GM23248 (cell line): ENCODE results near the gene ZBTB49. TPM values are rescaled to one million over a fixed set of nuclear protein-coding genes. Genes with fewer than 3 reads are reported as not detected.

Experiments used
- DNase-seq: peaks from one replicate; pipeline ENCODE4 v3.0.0-alpha.2; 2015
- H2AFZ ChIP-seq: fragments of 200-600 bp; sonication (generic); 2 replicates; pipeline ENCODE4 v1.6.1; 2016; ENCODE audit warnings: antibody characterized with exemption
- H3F3A ChIP-seq: fragments of 200-600 bp; sonication (generic); 2 replicates; pipeline ENCODE4 v1.6.1; 2016; ENCODE audit warnings: mild to moderate bottlenecking, antibody characterized with exemption, mixed run types; ENCODE audit not compliant: insufficient read depth
- H3K27ac ChIP-seq: fragments of 200-600 bp; sonication (generic); 2 replicates; pipeline ENCODE4 v1.5.1; 2016; ENCODE audit warnings: mild to moderate bottlenecking
- H3K27me3 ChIP-seq: fragments of 200-600 bp; sonication (generic); replicated peaks from 2 replicates; pipeline ENCODE4 v1.6.1; 2016; ENCODE audit warnings: mild to moderate bottlenecking; ENCODE audit not compliant: insufficient read depth
- H3K36me3 ChIP-seq: fragments of 200-600 bp; sonication (generic); 2 replicates; pipeline ENCODE4 v1.6.1; 2016; ENCODE audit warnings: low read depth, mild to moderate bottlenecking
- H3K4me1 ChIP-seq: fragments of 200-600 bp; sonication (generic); 2 replicates; pipeline ENCODE4 v1.6.1; 2016; ENCODE audit warnings: mild to moderate bottlenecking; ENCODE audit not compliant: insufficient read depth
- H3K4me2 ChIP-seq: fragments of 200-600 bp; sonication (generic); one replicate; pipeline ENCODE4 v1.6.1; 2016; ENCODE audit warnings: mild to moderate bottlenecking; ENCODE audit not compliant: unreplicated experiment
- H3K4me3 ChIP-seq: fragments of 200-600 bp; sonication (generic); 2 replicates; pipeline ENCODE4 v1.5.1; 2016; ENCODE audit warnings: mild to moderate bottlenecking
- H3K79me2 ChIP-seq: fragments of 200-600 bp; sonication (generic); 2 replicates; pipeline ENCODE4 v1.6.1; 2016; ENCODE audit warnings: mild to moderate bottlenecking; ENCODE audit not compliant: insufficient read depth
- H3K9ac ChIP-seq: fragments of 200-600 bp; sonication (generic); 2 replicates; pipeline ENCODE4 v1.6.1; 2016; ENCODE audit warnings: mild to moderate bottlenecking
- H3K9me2 ChIP-seq: fragments of 200-600 bp; sonication (generic); 2 replicates; pipeline ENCODE4 v1.6.1; 2016; ENCODE audit warnings: mixed run types, mild to moderate bottlenecking, moderate library complexity; ENCODE audit not compliant: insufficient read depth
- H3K9me3 ChIP-seq: fragments of 200-600 bp; sonication (generic); one replicate; pipeline ENCODE4 v1.6.1; 2017; ENCODE audit warnings: low read depth
- H4K20me1 ChIP-seq: fragments of 200-600 bp; sonication (generic); 2 replicates; pipeline ENCODE4 v1.6.0; 2016; ENCODE audit not compliant: insufficient read depth
- EZH2 ChIP-seq: fragments of 200-600 bp; sonication (generic); IDR thresholded peaks from 2 replicates; pipeline ENCODE4 v1.6.1; 2018; ENCODE audit warnings: antibody characterized with exemption, mild to moderate bottlenecking; ENCODE audit not compliant: insufficient read depth, poor library complexity, severe bottlenecking
- EZH2phosphoT487 ChIP-seq: fragments of 200-600 bp; sonication (generic); IDR thresholded peaks from 2 replicates; pipeline ENCODE4 v1.6.1; 2018; ENCODE audit warnings: antibody characterized with exemption, moderate library complexity, mild to moderate bottlenecking, low read depth; ENCODE audit not compliant: insufficient read depth
- WGBS, 2 experiments: methylation state at CpG; one replicate each; pipeline ENCODE4 v1.1.6; 2015 to 2017; ENCODE audit warnings: low lambda C conversion rate in 2 of 2, low coverage in 1 of 2; ENCODE audit errors: missing lambda C conversion rate in 2 of 2; 5-methylcytosine and 5-hydroxymethylcytosine counted together
- in situ Hi-C: fragments of 300-500 bp; cut with MboI; formaldehyde crosslinking; loops from 2 replicates; pipeline ENCODE4 v1.15.0; 2020
- polyA plus RNA-seq: library from polyadenylated mRNA; unstranded; fragments of >200 nt; fragmentation: Nextera tagmentation; extraction: Ambion mirVana; gene quantifications from 2 replicates; pipeline ENCODE4 v1.2.1, GENCODE V29; 2016
- total RNA-seq: library from RNA; depleted of rRNA; stranded (reverse); fragments of >200 nt; shearing (Covaris generic); gene quantifications from 2 replicates; pipeline ENCODE4 v1.2.3, GENCODE V29; 2014; rRNA removed

Gene ZBTB49
- total and polyA plus RNA-seq, 2 experiments from 2014 or later, result 1.9 to 2.9 TPM

DNA sequence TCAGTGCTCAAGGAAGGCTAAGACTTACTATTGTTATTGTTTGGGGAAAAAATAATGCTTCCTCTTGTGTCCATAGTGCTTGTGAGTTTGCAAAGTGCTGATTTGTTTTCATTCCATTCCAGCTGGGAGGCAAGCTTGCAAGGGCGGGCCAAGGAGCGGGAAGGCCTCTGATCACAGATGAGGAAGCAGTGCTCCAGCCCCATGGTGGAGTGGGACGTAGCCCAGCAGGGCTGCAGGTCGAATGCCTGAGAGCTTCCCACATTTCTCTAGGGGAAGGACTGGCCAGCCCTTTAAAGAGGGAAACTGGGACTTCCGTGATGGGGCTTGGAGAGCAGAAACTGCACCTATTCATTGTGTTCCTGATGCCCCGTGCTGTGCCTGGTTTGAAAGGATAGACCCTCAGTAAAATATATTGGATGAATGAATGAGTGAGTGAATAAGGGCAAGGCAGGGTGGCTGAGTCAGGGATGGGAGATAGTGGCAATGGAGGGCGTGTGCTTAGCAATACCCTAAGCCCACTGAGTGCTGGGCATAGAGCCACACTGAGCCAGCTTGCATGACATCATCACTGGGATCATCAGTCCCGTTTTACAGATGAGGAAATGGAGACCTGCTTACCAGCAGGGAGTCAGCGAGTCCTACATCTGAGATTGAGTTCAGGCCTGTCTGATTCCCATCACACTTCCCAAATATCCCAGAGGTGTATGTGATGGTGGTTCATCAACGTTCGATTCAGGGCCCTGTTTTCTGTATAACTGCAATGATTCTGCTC is 78.9 kb downstream of the ZBTB49 start:
- in situ Hi-C loops, result no loop called here
- Histone ChIP-seq H3K4me3 (no peak overlapping the region), H3K9ac (no peak overlapping the region), H3K79me2 (no peaks in the 10 kb centered on the region), H3K27me3 (peaks cover 36% of the 10 kb centered on the region), H3F3A (no peaks in the 10 kb centered on the region), H3K36me3 (no peaks in the 10 kb centered on the region), H3K4me1 (no peaks in the 10 kb centered on the region), H4K20me1 (no peaks in the 10 kb centered on the region), H2AFZ (no peak overlapping the region), H3K4me2 (no peak overlapping the region), H3K9me2 (no peaks in the 10 kb centered on the region), H3K27ac (no peak overlapping the region), H3K9me3 (no peaks in the 10 kb centered on the region)
- TF ChIP-seq EZH2phosphoT487 (no peak), EZH2 (no peak)
- peak; percentile 24 for DNase-seq
- 57 to 63% methylated on average over 11 of the region's 11 CpGs for WGBS, 2 experiments

Other genes starting within 250 kb of the ZBTB49 start
- gene OTOP1, start 63.3 kb upstream of the ZBTB49 start, total RNA-seq, result not detected in 2 replicates
- not detected in 2 replicates for gene OTOP1, start 63.3 kb upstream of the ZBTB49 start, polyA plus RNA-seq
- 17.7 and 25.9 TPM in 2 replicates for gene TMEM128, start 42.0 kb upstream of the ZBTB49 start, total RNA-seq
- gene TMEM128, start 42.0 kb upstream of the ZBTB49 start, polyA plus RNA-seq, result 35.4 and 38.4 TPM in 2 replicates
- gene LYAR, start 97 bp upstream of the ZBTB49 start, total RNA-seq, result 6.7 and 11.9 TPM in 2 replicates
- 15.1 and 16.9 TPM in 2 replicates for gene LYAR, start 97 bp upstream of the ZBTB49 start, polyA plus RNA-seq
- 0.86 TPM in 1 of 2 replicates, not detected in the other for gene NSG1, start 96.9 kb downstream of the ZBTB49 start, total RNA-seq
- gene NSG1, start 96.9 kb downstream of the ZBTB49 start, polyA plus RNA-seq, result 0.16 and 0.31 TPM in 2 replicates